Measurements from ENCODE around the gene ELL. TPM values are rescaled to one million over a fixed set of nuclear protein-coding genes. Genes with fewer than 3 reads are reported as not detected.

Gene ELL
- total RNA-seq, 1 experiment from 2014 or later, result 22.9 TPM

DNA sequence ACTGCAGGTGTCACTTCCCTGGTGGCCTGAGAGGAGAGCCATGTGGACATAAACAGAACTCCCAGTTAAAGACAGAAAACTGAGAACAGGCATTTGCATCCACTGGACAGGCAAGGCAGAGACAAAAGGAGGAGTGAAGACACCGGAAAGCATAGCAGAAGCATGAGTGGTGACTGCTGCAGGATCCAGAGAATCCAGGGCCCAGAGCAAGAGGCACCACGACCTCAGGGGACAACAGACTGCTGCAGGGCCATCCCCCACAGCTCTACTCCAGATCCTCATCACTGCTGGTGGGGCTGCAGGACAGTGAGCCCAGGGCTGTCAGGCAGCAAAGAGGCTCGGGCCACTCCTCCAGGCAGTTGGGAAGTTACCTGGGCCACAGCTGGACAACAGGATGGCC is 69.5 kb downstream of the ELL start:
- no peaks in the 10 kb centered on the region; the same call in 1 of the 2 replicates for H3K79me2 ChIP-seq (ENCODE audit: insufficient read depth, low read length)
- no peaks in the 10 kb centered on the region for H4K20me1 ChIP-seq (ENCODE audit: insufficient read depth)
- H3K4me1 ChIP-seq (ENCODE audit: control insufficient read depth in 1 of 2, insufficient read depth in 2 of 2, low read length in 2 of 2), result peaks cover 3 to 8% of the 10 kb centered on the region in 2 experiments; a peak in 3 of 4 replicates
- ChIA-PET POLR2A (interaction anchor here (1.4 kb wide), 1 partner anchor 12 kb away, joined by 4 read pairs; no protein-coding TSS in a partner anchor), CTCF (no interaction called here), RAD21 (ENCODE audit: low non-redundant PET in 1 of 2, low total read pairs in 2 of 2, uncharacterized antibody in 2 of 2, unreplicated experiment in 2 of 2) (interaction anchor here in 1 of 2 experiments (0.6 kb wide), 1 partner anchor 464 kb away, joined by 3 read pairs; no protein-coding TSS in a partner anchor)
- intact Hi-C loops (cut with micrococcal nuclease), result loop anchor here (5.0 kb wide), 3 partner anchors 225 to 465 kb away; partner anchors contain the start of genes COPE and DDX49
- DNase-seq (ENCODE audit: low read depth, low spot score) (no peak), ATAC-seq (no peak)
- no peak overlapping the region for H3K9ac ChIP-seq (ENCODE audit: low read length)
- no peak overlapping the region for H3K4me2 ChIP-seq (ENCODE audit: low read length)
- H3K27ac ChIP-seq (ENCODE audit: low read depth, low read length), result no peak overlapping the region
- H3K36me3 ChIP-seq (ENCODE audit: control insufficient read depth in 1 of 2, insufficient read depth in 2 of 2, low read length in 2 of 2), result peaks cover 0 to 24% of the 10 kb centered on the region in 2 experiments; a peak in 3 of 4 replicates
- no peaks in the 10 kb centered on the region for H3K9me2 ChIP-seq (ENCODE audit: insufficient read depth)
- no peaks in the 10 kb centered on the region for H3K9me3 ChIP-seq (ENCODE audit: control insufficient read depth in 1 of 2, insufficient read depth in 1 of 2, low read depth in 1 of 2, low read length in 2 of 2)
- no peaks in the 10 kb centered on the region for H3K27me3 ChIP-seq (ENCODE audit: insufficient read depth, low read length)
- TF ChIP-seq CEBPB (IDR thresholded peaks at IDR 0.05; ENCODE audit: low read depth), result no peak
- TF ChIP-seq POLR2AphosphoS5 (IDR thresholded peaks at IDR 0.05; ENCODE audit: low read depth, low read length), result no peak
- TF ChIP-seq, protein P1, sequence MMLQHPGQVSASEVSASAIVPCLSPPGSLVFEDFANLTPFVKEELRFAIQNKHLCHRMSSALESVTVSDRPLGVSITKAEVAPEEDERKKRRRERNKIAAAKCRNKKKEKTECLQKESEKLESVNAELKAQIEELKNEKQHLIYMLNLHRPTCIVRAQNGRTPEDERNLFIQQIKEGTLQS (IDR thresholded peaks at IDR 0.05), result no peak
- no peak for TF ChIP-seq JUND (IDR thresholded peaks at IDR 0.05)
- TF ChIP-seq TCF7L2 (IDR thresholded peaks at IDR 0.05; ENCODE audit: borderline replicate concordance, extremely low read depth, insufficient read depth, insufficient read length), result no peak
- TF ChIP-seq SP1 (IDR thresholded peaks at IDR 0.05; ENCODE audit: low read depth), result no peak
- no peak for TF ChIP-seq EZH2phosphoT487 (IDR thresholded peaks at IDR 0.05; ENCODE audit: borderline replicate concordance)
- TF ChIP-seq, protein P2, sequence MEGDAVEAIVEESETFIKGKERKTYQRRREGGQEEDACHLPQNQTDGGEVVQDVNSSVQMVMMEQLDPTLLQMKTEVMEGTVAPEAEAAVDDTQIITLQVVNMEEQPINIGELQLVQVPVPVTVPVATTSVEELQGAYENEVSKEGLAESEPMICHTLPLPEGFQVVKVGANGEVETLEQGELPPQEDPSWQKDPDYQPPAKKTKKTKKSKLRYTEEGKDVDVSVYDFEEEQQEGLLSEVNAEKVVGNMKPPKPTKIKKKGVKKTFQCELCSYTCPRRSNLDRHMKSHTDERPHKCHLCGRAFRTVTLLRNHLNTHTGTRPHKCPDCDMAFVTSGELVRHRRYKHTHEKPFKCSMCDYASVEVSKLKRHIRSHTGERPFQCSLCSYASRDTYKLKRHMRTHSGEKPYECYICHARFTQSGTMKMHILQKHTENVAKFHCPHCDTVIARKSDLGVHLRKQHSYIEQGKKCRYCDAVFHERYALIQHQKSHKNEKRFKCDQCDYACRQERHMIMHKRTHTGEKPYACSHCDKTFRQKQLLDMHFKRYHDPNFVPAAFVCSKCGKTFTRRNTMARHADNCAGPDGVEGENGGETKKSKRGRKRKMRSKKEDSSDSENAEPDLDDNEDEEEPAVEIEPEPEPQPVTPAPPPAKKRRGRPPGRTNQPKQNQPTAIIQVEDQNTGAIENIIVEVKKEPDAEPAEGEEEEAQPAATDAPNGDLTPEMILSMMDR (IDR thresholded peaks at IDR 0.05 in 2 of 3, conservative IDR thresholded peaks at IDR 0.05 in 1 of 3; ENCODE audit: borderline replicate concordance in 1 of 3, insufficient read depth in 1 of 3, low read depth in 2 of 3, low read length in 2 of 3), result no peak
- no peak for TF ChIP-seq POLR2A (IDR thresholded peaks at IDR 0.05; ENCODE audit: borderline replicate concordance, extremely low read depth, insufficient read depth, insufficient read length)
- TF ChIP-seq CBX3 (IDR thresholded peaks at IDR 0.05; ENCODE audit: low read depth), result no peak
- TF ChIP-seq, protein P3, sequence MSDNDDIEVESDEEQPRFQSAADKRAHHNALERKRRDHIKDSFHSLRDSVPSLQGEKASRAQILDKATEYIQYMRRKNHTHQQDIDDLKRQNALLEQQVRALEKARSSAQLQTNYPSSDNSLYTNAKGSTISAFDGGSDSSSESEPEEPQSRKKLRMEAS (IDR thresholded peaks at IDR 0.05), result no peak
- BruUV-seq (replicated peaks), result no TSS peak
- no peak overlapping the region for H2AFZ ChIP-seq (ENCODE audit: low read depth, low read length, poor library complexity, severe bottlenecking)
- no peak overlapping the region for H3K4me3 ChIP-seq (replicated peaks in 1 of 2; ENCODE audit: low read depth in 1 of 2, low read length in 2 of 2)
